GM19023 (cell line): ENCODE data around the gene ZNF174.

Source experiments
- ATAC-seq: cut with Tn5 transposase; IDR thresholded peaks from one replicate; pipeline ENCODE4 v1.9.1; 2021; ENCODE audit warnings: mild to moderate bottlenecking, moderate library complexity; ENCODE audit not compliant: unreplicated experiment

Gene ZNF174

GRCh38 chr16:3443108-3444031, 42.4 kb downstream of the ZNF174 start, which contains the start of the genes NAA60 and ZNF597:
TSS of gene NAA60 (plus strand) at chr16:3443680. CDS start at chr16:3476228, 32,548 bp downstream.
TSS of gene ZNF597 (minus strand) at chr16:3443504. CDS start at chr16:3443153, 351 bp downstream.
- ATAC-seq, result peak; percentile 91

- peak; percentile 21 for ATAC-seq
Observed at GRCh38 chr16:3444032-3444388, 43.0 kb downstream of the ZNF174 start.

- ATAC-seq, result no peak
Observed at GRCh38 chr16:3454093-3454492, 53.1 kb downstream of the ZNF174 start.

DNA sequence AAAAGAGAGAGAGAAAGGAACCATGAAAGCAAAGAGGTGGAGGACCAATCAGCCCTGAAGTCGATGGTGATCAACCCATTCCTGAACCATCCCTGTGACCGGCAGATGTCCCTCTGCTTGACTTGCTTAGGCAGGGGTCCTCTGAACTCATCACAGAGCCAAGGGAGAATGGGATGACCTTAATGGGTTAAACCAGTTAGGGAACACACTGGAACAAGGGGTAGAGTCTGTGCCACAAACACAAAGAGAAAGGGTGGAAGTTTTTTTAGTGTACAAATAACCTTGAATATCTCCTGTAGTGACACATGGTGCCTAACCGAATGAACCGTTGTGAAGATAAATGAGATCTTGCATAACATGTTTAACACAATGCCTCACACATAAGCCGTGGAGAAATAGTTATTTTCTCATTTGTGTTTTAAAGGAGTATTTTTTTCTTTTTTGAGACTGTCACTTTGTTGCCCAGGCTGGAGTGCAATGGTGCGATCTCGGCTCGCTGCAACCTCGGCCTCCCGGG, 53.7 kb downstream of the ZNF174 start:
- no peak for ATAC-seq

GRCh38 chr16:3457434-3458252, 56.6 kb downstream of the ZNF174 start:
- peak; percentile 78 for ATAC-seq

GRCh38 chr16:3458278-3458851, 57.4 kb downstream of the ZNF174 start:
- ATAC-seq, result peak; percentile 7

- ATAC-seq, result peak; percentile 34
Observed at GRCh38 chr16:3458852-3459361, 57.9 kb downstream of the ZNF174 start.
